Mucosa of descending colon (tissue), 3 donors: ENCODE measurements around the gene GRM1. TPM values are rescaled to one million over a fixed set of nuclear protein-coding genes. Genes with fewer than 3 reads are reported as not detected.

ENCODE experiments used
- ATAC-seq: fragments of 200-7000 bp; cut with Tn5 transposase; one replicate; pipeline ENCODE4 v1.9.1; 2020; ENCODE audit warnings: mild to moderate bottlenecking, moderate library complexity
- DNase-seq, 3 donors: peaks; one replicate each; pipeline ENCODE4 v3.0.0-alpha.2; 2020
- H3K36me3 ChIP-seq: fragments of 200-600 bp; one replicate; pipeline ENCODE4 v1.8.0; 2021; ENCODE audit warnings: low read depth, mild to moderate bottlenecking
- H3K4me1 ChIP-seq: fragments of 200-600 bp; one replicate; pipeline ENCODE4 v1.8.0; 2021; ENCODE audit warnings: low read depth, mild to moderate bottlenecking
- H3K4me3 ChIP-seq: fragments of 200-600 bp; one replicate; pipeline ENCODE4 v1.8.0; 2021; ENCODE audit warnings: mild to moderate bottlenecking
- H3K9me3 ChIP-seq: fragments of 200-600 bp; one replicate; pipeline ENCODE4 v1.8.0; 2021; ENCODE audit warnings: mild to moderate bottlenecking
- intact Hi-C, 2 donors: fragments of 100-400 bp; cut with DNase I in 1 of 2; cut with micrococcal nuclease in 1 of 2; formaldehyde crosslinking; loops; one replicate each; pipeline versions ENCODE4 v1.11.0 to v1.11.1; 2022; cut with DNase I, micrococcal nuclease
- total RNA-seq, 3 donors: library from RNA; stranded (reverse); fragmentation: NEBNext Ultra II Directional in 2 of 3; extraction: Animal tissue kit (Norgen Biotek cat#: 25700) in 2 of 3; gene quantifications; one replicate each; pipeline versions ENCODE4 v1.2.1 to v1.2.4, GENCODE V29; 2021 to 2023
- TF ChIP-seq, protein P1 (sequence below): fragments of 200-600 bp; IDR thresholded peaks from one replicate; pipeline ENCODE4 v1.8.0; 2022; ENCODE audit warnings: antibody characterized with exemption, mild to moderate bottlenecking
- donor health status: DM: no; HTN: no; CAD: no; lungs with moderate emphysema.
- donor health status: DM: no; HTN: no; CAD: no.
- donor health status: DM: no; HTN: yes; CAD: no.

GRM1 gene
- total RNA-seq, 3 donors from 2014 or later: 0.13 TPM; not detected in 2

DNA sequence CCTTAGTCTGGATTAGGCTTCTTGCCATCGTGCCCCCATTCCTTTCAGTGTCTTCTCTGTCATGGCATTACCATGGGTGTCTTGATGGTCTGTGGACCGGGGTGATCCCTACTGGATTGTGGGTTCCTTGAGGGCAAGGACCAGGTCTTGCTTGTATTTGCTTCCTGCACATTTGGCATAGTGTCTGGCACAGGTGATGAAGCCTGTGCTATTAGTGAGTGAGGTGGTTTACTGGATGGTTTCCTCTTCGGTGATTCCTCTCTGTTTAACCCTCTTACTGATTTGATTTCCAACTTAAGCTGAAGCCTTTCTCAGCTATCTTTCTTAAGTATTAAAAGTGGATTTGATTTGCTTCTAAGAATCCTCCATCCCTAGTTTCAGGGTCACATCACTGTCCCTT is 162.3 kb downstream of the GRM1 start:
- H3K36me3 ChIP-seq: no peaks in the 10 kb centered on the region
- DNase-seq (no peak), ATAC-seq (no peak)
- TF ChIP-seq, protein P1, sequence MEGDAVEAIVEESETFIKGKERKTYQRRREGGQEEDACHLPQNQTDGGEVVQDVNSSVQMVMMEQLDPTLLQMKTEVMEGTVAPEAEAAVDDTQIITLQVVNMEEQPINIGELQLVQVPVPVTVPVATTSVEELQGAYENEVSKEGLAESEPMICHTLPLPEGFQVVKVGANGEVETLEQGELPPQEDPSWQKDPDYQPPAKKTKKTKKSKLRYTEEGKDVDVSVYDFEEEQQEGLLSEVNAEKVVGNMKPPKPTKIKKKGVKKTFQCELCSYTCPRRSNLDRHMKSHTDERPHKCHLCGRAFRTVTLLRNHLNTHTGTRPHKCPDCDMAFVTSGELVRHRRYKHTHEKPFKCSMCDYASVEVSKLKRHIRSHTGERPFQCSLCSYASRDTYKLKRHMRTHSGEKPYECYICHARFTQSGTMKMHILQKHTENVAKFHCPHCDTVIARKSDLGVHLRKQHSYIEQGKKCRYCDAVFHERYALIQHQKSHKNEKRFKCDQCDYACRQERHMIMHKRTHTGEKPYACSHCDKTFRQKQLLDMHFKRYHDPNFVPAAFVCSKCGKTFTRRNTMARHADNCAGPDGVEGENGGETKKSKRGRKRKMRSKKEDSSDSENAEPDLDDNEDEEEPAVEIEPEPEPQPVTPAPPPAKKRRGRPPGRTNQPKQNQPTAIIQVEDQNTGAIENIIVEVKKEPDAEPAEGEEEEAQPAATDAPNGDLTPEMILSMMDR: no peak
- H3K4me1 ChIP-seq: no peaks in the 10 kb centered on the region
- H3K4me3 ChIP-seq: no peak overlapping the region
- no peaks in the 10 kb centered on the region for H3K9me3 ChIP-seq
- intact Hi-C loops: no loop called here

DNA sequence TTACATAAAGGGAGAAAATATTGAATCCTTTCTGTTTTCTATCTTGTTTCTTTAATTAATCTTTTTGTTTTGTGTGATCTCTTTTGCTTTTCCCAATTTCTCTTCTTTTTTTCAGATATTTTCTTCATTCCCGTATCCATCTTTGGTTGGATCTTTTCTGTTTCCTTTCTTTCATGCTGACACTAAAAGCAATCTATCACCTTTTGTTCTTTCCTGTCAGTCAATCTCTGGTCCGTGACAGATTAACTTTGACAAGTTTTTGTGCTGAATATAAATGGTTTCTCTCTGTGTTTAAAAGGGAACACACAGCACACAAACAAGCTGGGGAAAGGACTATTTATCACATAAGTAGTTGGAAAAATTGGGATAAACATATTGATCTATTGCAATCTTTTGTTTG is 162.8 kb downstream of the GRM1 start:
- no peak for ATAC-seq
- DNase-seq: no peak
- no peaks in the 10 kb centered on the region for H3K4me1 ChIP-seq
- TF ChIP-seq, protein P1: no peak
- H3K9me3 ChIP-seq: no peaks in the 10 kb centered on the region
- no peaks in the 10 kb centered on the region for H3K36me3 ChIP-seq
- intact Hi-C loops: no loop called here
- H3K4me3 ChIP-seq: no peak overlapping the region

DNA sequence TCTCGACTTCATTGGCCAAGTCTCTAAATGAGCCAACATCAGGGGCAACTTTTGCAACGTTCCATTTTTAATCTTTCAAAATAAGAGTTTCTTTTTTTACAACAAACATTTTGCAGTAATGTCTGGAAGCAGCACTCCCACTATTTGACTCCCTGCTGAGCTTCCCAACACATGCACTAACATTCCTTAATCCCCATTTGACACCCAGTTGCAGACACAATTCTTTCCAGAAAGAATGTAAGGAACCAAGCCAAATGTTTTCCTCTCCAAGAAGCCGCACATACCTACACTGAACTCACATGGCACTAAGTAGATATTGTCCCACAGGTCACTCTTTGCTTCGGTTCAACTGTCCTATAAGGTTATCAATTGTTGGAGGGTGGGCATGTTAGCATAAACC is 165.6 kb downstream of the GRM1 start:
- intact Hi-C loops: no loop called here
- H3K4me3 ChIP-seq: no peak overlapping the region
- no peaks in the 10 kb centered on the region for H3K36me3 ChIP-seq
- no peaks in the 10 kb centered on the region for H3K4me1 ChIP-seq
- DNase-seq (no peak), ATAC-seq (no peak)
- TF ChIP-seq, protein P1: no peak
- H3K9me3 ChIP-seq: no peaks in the 10 kb centered on the region

DNA sequence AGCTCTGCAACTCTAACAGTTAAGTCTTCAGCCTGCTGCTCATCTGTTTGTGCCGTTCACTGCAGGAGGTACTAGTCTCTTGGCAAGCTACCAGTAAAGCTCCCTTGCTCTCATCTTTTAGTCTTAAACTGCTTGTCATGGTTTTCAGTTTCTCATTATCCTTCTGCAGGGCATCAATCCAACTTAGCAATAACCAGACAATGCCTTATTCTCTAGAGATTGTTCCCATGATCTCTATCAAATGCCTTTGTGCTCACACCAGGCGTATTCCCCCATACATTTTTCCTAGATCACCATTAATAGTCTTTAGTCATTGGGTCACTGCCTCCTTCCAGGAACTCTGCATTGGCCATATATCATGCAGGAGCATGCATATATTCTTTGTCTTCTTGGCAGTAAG is 171.3 kb downstream of the GRM1 start:
- intact Hi-C loops: no loop called here
- no peaks in the 10 kb centered on the region for H3K4me1 ChIP-seq
- DNase-seq (no peak), ATAC-seq (no peak)
- TF ChIP-seq, protein P1: no peak
- no peaks in the 10 kb centered on the region for H3K36me3 ChIP-seq
- no peaks in the 10 kb centered on the region for H3K9me3 ChIP-seq
- H3K4me3 ChIP-seq: no peak overlapping the region

DNA sequence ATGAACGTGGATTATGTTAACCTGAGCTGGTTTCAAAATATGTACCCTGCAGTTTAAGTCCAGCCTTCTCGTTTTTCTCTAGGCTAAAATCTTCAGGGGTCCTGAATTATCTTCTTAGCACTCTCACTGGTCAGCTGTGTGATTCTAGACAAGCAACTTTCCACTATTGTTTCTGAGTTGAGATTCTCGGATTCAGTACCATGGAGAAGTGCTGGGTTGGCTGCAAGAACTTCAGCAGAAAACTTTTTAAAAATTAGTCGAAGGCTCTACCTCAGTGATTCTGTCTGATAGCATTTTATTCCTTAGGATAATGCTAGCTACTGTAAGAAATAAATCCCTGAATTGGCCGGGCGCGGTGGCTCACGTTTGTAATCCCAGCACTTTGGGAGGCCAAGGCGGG is 173.7 kb downstream of the GRM1 start:
- Histone ChIP-seq H3K4me1 (no peaks in the 10 kb centered on the region), H3K36me3 (no peaks in the 10 kb centered on the region), H3K4me3 (no peak overlapping the region), H3K9me3 (no peaks in the 10 kb centered on the region)
- ATAC-seq (no peak), DNase-seq (no peak)
- intact Hi-C loops: no loop called here
- TF ChIP-seq, protein P1: no peak

DNA sequence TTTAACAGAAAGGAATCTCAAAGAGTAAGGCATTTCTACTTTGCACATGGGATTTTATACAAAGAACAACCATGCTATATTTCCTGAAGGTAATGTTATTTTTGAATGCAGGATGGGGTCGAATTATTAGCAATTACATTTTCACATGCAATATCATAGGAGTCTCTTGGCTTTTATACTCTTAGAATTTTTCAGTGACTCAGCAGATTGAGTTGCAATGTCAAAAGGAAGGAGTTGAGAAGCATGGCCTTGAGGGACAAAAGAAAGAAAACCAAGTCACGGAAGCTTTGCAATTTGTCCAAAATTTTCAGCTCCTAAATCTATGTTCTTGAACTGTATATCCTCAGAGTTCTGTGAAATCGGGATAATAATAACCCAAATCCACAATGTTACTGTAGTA is 181.1 kb downstream of the GRM1 start:
- TF ChIP-seq, protein P1: no peak
- H3K9me3 ChIP-seq: no peaks in the 10 kb centered on the region
- no peaks in the 10 kb centered on the region for H3K36me3 ChIP-seq
- no peak overlapping the region for H3K4me3 ChIP-seq
- ATAC-seq: no peak
- no peaks in the 10 kb centered on the region for H3K4me1 ChIP-seq
- intact Hi-C loops: no loop called here
- DNase-seq: no peak
